ENCODE data around the gene ASPSCR1. TPM values are rescaled to one million over a fixed set of nuclear protein-coding genes. Genes with fewer than 3 reads are reported as not detected.

Gene ASPSCR1
- total RNA-seq, 1 experiment from 2014 or later = 59.2 TPM

- H3K4me1 Mint-ChIP-seq (ENCODE audit: low read depth, unreplicated experiment) = peaks cover 12% of the 10 kb centered on the region
- ChIA-PET POLR2A (no interaction called here), CTCF (interaction anchor here (1.2 to 2.7 kb wide), 3 partner anchors 8 to 75 kb away, joined by 3 to 36 read pairs (median 17); partner anchors contain the start of genes CENPX and LRRC45)
- Histone ChIP-seq H3K36me3 (ENCODE audit: control insufficient read depth, insufficient read depth, low read length) (peaks cover 2% of the 10 kb centered on the region; the same call in 1 of the 2 replicates), H3K4me1 (peaks cover 17% of the 10 kb centered on the region), H3K27me3 (replicated peaks; ENCODE audit: control insufficient read depth, insufficient read depth, low read length) (no peaks in the 10 kb centered on the region), H3K9me3 (no peaks in the 10 kb centered on the region), H3K4me3 (ENCODE audit: low read depth, low read length) (no peak overlapping the region)
- peaks cover 35% of the 10 kb centered on the region for H3K36me3 Mint-ChIP-seq (ENCODE audit: insufficient read depth, unreplicated experiment)
- intact Hi-C loops (cut with micrococcal nuclease; ENCODE audit: unreplicated experiment) = no loop called here
- no peaks in the 10 kb centered on the region for H3K9me3 Mint-ChIP-seq (ENCODE audit: unreplicated experiment)
- TF ChIP-seq CTCF (IDR thresholded peaks at IDR 0.05; ENCODE audit: insufficient read depth in 1 of 2, low read depth in 1 of 2, low read length in 1 of 2, severe bottlenecking in 1 of 2, unreplicated experiment in 1 of 2) = no peak
- H3K4me3 Mint-ChIP-seq (ENCODE audit: unreplicated experiment) = peak overlapping the region; percentile 85
- no peak for DNase-seq
- peak overlapping the region; percentile 26 for H3K27ac Mint-ChIP-seq (ENCODE audit: unreplicated experiment)
- H3K27me3 Mint-ChIP-seq (ENCODE audit: insufficient read depth, unreplicated experiment) = no peaks in the 10 kb centered on the region
- no TSS peak for BruUV-seq (replicated peaks)
These were observed 52.0 kb downstream of the ASPSCR1 start for GRCh38 chr17:82029391-82029790.

GRCh38 chr17:82029990-82030469, 52.6 kb downstream of the ASPSCR1 start:
- H3K27me3 ChIP-seq (replicated peaks; ENCODE audit: control insufficient read depth, insufficient read depth, low read length) = no peaks in the 10 kb centered on the region
- peaks cover 2% of the 10 kb centered on the region; the same call in 1 of the 2 replicates for H3K36me3 ChIP-seq (ENCODE audit: control insufficient read depth, insufficient read depth, low read length)
- peaks cover 14% of the 10 kb centered on the region for H3K4me1 ChIP-seq
- no peak for DNase-seq
- TF ChIP-seq CTCF (IDR thresholded peaks at IDR 0.05; ENCODE audit: insufficient read depth in 1 of 2, low read depth in 1 of 2, low read length in 1 of 2, severe bottlenecking in 1 of 2, unreplicated experiment in 1 of 2) = no peak
- CTCF ChIA-PET = interaction anchor here (0.8 to 2.7 kb wide), 18 partner anchors 9 to 206 kb away, joined by 3 to 36 read pairs (median 4); partner anchors contain the start of genes CENPX and LRRC45
- peak overlapping the region; percentile 64 for H3K4me3 ChIP-seq (ENCODE audit: low read depth, low read length)
- POLR2A ChIA-PET = interaction anchor here (0.6 to 2.2 kb wide), 5 partner anchors 35 to 346 kb away, joined by 3 to 8 read pairs (median 4); partner anchors contain the start of genes ARL16, FASN, HGS and MCRIP1
- Mint-ChIP-seq H3K9me3 (ENCODE audit: unreplicated experiment) (no peaks in the 10 kb centered on the region), H3K27ac (ENCODE audit: unreplicated experiment) (peak overlapping the region; percentile 80), H3K4me3 (ENCODE audit: unreplicated experiment) (peak overlapping the region; percentile 85), H3K27me3 (ENCODE audit: insufficient read depth, unreplicated experiment) (no peaks in the 10 kb centered on the region), H3K36me3 (ENCODE audit: insufficient read depth, unreplicated experiment) (peaks cover 34% of the 10 kb centered on the region), H3K4me1 (ENCODE audit: low read depth, unreplicated experiment) (peaks cover 14% of the 10 kb centered on the region)
- intact Hi-C loops (cut with micrococcal nuclease; ENCODE audit: unreplicated experiment) = loop anchor here (1.0 kb wide), 1 partner anchor 124 kb away; no protein-coding TSS in a partner anchor
- no peaks in the 10 kb centered on the region for H3K9me3 ChIP-seq
- BruUV-seq (replicated peaks) = no TSS peak

- Histone ChIP-seq H3K9me3 (no peaks in the 10 kb centered on the region), H3K4me3 (ENCODE audit: low read depth, low read length) (peak overlapping the region; percentile 64), H3K27me3 (replicated peaks; ENCODE audit: control insufficient read depth, insufficient read depth, low read length) (no peaks in the 10 kb centered on the region), H3K36me3 (ENCODE audit: control insufficient read depth, insufficient read depth, low read length) (peaks cover 2% of the 10 kb centered on the region; the same call in 1 of the 2 replicates), H3K4me1 (peaks cover 14% of the 10 kb centered on the region)
- BruUV-seq (replicated peaks) = no TSS peak
- intact Hi-C loops (cut with micrococcal nuclease; ENCODE audit: unreplicated experiment) = loop anchor here (1.0 kb wide), 1 partner anchor 124 kb away; no protein-coding TSS in a partner anchor
- TF ChIP-seq CTCF (IDR thresholded peaks at IDR 0.05; ENCODE audit: insufficient read depth in 1 of 2, low read depth in 1 of 2, low read length in 1 of 2, severe bottlenecking in 1 of 2, unreplicated experiment in 1 of 2) = peak; percentile 91
- Mint-ChIP-seq H3K36me3 (ENCODE audit: insufficient read depth, unreplicated experiment) (peaks cover 28% of the 10 kb centered on the region), H3K27ac (ENCODE audit: unreplicated experiment) (peak overlapping the region; percentile 80), H3K9me3 (ENCODE audit: unreplicated experiment) (no peaks in the 10 kb centered on the region), H3K27me3 (ENCODE audit: insufficient read depth, unreplicated experiment) (no peaks in the 10 kb centered on the region), H3K4me1 (ENCODE audit: low read depth, unreplicated experiment) (peaks cover 11% of the 10 kb centered on the region), H3K4me3 (ENCODE audit: unreplicated experiment) (peak overlapping the region; percentile 85)
- peak; percentile 89 to 93 for DNase-seq
- CTCF ChIA-PET = interaction anchor here (0.6 to 2.7 kb wide), 24 partner anchors 9 to 205 kb away, joined by 3 to 36 read pairs (median 4); partner anchors contain the start of genes CENPX, LRRC45 and PYCR1
- POLR2A ChIA-PET = interaction anchor here (0.6 to 2.2 kb wide), 7 partner anchors 9 to 347 kb away, joined by 3 to 12 read pairs (median 4); partner anchors contain the start of genes ARL16, CENPX, FASN and HGS
These were observed 53.3 kb downstream of the ASPSCR1 start for GRCh38 chr17:82030470-82031302.
